ENCODE measurements around the gene PRKCE. TPM values are rescaled to one million over a fixed set of nuclear protein-coding genes. Genes with fewer than 3 reads are reported as not detected.

PRKCE gene
- total and polyA plus RNA-seq, 2 experiments from 2014 or later, result 0.94 to 1.2 TPM

DNA sequence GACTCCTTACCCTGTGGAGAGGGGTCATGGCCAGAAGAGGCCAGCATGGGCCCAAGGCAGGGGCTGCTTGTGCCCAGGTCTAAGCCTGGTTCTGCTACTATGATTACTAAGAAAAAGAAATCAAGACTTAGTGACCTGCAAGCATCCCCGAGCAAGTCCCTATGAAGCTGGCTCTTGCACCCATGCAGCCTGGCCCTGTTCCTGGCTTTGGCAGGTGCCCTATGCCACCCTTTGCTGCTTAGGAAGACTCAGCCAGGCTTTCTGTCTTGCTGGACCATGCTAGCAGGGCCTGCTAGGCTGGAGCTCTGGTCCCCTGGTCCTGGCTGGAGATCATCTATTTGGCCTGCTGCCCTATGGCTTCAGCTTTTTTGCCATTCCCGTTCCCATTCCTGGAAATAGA lies 336.4 kb downstream of the PRKCE start (continued):
- TF ChIP-seq, protein P1, sequence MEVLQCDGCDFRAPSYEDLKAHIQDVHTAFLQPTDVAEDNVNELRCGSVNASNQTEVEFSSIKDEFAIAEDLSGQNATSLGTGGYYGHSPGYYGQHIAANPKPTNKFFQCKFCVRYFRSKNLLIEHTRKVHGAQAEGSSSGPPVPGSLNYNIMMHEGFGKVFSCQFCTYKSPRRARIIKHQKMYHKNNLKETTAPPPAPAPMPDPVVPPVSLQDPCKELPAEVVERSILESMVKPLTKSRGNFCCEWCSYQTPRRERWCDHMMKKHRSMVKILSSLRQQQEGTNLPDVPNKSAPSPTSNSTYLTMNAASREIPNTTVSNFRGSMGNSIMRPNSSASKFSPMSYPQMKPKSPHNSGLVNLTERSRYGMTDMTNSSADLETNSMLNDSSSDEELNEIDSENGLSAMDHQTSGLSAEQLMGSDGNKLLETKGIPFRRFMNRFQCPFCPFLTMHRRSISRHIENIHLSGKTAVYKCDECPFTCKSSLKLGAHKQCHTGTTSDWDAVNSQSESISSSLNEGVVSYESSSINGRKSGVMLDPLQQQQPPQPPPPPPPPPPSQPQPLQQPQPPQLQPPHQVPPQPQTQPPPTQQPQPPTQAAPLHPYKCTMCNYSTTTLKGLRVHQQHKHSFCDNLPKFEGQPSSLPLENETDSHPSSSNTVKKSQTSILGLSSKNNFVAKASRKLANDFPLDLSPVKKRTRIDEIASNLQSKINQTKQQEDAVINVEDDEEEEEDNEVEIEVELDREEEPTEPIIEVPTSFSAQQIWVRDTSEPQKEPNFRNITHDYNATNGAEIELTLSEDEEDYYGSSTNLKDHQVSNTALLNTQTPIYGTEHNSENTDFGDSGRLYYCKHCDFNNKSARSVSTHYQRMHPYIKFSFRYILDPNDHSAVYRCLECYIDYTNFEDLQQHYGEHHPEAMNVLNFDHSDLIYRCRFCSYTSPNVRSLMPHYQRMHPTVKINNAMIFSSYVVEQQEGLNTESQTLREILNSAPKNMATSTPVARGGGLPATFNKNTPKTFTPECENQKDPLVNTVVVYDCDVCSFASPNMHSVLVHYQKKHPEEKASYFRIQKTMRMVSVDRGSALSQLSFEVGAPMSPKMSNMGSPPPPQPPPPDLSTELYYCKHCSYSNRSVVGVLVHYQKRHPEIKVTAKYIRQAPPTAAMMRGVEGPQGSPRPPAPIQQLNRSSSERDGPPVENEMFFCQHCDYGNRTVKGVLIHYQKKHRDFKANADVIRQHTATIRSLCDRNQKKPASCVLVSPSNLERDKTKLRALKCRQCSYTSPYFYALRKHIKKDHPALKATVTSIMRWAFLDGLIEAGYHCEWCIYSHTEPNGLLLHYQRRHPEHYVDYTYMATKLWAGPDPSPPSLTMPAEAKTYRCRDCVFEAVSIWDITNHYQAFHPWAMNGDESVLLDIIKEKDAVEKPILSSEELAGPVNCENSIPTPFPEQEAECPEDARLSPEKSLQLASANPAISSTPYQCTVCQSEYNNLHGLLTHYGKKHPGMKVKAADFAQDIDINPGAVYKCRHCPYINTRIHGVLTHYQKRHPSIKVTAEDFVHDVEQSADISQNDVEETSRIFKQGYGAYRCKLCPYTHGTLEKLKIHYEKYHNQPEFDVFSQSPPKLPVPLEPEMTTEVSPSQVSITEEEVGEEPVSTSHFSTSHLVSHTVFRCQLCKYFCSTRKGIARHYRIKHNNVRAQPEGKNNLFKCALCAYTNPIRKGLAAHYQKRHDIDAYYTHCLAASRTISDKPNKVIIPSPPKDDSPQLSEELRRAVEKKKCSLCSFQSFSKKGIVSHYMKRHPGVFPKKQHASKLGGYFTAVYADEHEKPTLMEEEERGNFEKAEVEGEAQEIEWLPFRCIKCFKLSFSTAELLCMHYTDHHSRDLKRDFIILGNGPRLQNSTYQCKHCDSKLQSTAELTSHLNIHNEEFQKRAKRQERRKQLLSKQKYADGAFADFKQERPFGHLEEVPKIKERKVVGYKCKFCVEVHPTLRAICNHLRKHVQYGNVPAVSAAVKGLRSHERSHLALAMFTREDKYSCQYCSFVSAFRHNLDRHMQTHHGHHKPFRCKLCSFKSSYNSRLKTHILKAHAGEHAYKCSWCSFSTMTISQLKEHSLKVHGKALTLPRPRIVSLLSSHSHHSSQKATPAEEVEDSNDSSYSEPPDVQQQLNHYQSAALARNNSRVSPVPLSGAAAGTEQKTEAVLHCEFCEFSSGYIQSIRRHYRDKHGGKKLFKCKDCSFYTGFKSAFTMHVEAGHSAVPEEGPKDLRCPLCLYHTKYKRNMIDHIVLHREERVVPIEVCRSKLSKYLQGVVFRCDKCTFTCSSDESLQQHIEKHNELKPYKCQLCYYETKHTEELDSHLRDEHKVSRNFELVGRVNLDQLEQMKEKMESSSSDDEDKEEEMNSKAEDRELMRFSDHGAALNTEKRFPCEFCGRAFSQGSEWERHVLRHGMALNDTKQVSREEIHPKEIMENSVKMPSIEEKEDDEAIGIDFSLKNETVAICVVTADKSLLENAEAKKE (CRISPR knock-in tag; IDR thresholded peaks at IDR 0.05), result no peak
- TF ChIP-seq ZNF114 (CRISPR knock-in tag; IDR thresholded peaks at IDR 0.05), result no peak
- no peak for TF ChIP-seq STAT1 (IDR thresholded peaks at IDR 0.05; ENCODE audit: unreplicated experiment)
- TF ChIP-seq POLR2AphosphoS5 (IDR thresholded peaks at IDR 0.05; ENCODE audit: low read depth), result no peak
- TF ChIP-seq, protein P2, sequence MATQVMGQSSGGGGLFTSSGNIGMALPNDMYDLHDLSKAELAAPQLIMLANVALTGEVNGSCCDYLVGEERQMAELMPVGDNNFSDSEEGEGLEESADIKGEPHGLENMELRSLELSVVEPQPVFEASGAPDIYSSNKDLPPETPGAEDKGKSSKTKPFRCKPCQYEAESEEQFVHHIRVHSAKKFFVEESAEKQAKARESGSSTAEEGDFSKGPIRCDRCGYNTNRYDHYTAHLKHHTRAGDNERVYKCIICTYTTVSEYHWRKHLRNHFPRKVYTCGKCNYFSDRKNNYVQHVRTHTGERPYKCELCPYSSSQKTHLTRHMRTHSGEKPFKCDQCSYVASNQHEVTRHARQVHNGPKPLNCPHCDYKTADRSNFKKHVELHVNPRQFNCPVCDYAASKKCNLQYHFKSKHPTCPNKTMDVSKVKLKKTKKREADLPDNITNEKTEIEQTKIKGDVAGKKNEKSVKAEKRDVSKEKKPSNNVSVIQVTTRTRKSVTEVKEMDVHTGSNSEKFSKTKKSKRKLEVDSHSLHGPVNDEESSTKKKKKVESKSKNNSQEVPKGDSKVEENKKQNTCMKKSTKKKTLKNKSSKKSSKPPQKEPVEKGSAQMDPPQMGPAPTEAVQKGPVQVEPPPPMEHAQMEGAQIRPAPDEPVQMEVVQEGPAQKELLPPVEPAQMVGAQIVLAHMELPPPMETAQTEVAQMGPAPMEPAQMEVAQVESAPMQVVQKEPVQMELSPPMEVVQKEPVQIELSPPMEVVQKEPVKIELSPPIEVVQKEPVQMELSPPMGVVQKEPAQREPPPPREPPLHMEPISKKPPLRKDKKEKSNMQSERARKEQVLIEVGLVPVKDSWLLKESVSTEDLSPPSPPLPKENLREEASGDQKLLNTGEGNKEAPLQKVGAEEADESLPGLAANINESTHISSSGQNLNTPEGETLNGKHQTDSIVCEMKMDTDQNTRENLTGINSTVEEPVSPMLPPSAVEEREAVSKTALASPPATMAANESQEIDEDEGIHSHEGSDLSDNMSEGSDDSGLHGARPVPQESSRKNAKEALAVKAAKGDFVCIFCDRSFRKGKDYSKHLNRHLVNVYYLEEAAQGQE (IDR thresholded peaks at IDR 0.05; ENCODE audit: unreplicated experiment), result no peak
- no peak for TF ChIP-seq CREB1 (CRISPR knock-in tag; IDR thresholded peaks at IDR 0.05; ENCODE audit: low read depth)
- TF ChIP-seq NANOG (IDR thresholded peaks at IDR 0.05; ENCODE audit: borderline replicate concordance), result no peak
- TF ChIP-seq JUNB (IDR thresholded peaks at IDR 0.05; ENCODE audit: unreplicated experiment), result no peak
